OCI-LY7 (cell line): Measurements from ENCODE around the gene GRIP1.

Experiments
- EZH2phosphoT487 ChIP-seq: fragments of 200-600 bp; sonication (generic); IDR thresholded peaks from 2 replicates; pipeline ENCODE4 v1.6.1; 2018; ENCODE audit warnings: low read depth, borderline replicate concordance, mild to moderate bottlenecking, mixed run types, antibody characterized with exemption, low read length, moderate library complexity, mixed read lengths
- TF ChIP-seq, protein P1 (sequence below): fragments of 200-600 bp; sonication (generic); conservative IDR thresholded peaks from 2 replicates; pipeline ENCODE4 v1.5.1; 2014; ENCODE audit warnings: mild to moderate bottlenecking, antibody characterized with exemption, low read length, moderate library complexity, mixed read lengths

DNA sequence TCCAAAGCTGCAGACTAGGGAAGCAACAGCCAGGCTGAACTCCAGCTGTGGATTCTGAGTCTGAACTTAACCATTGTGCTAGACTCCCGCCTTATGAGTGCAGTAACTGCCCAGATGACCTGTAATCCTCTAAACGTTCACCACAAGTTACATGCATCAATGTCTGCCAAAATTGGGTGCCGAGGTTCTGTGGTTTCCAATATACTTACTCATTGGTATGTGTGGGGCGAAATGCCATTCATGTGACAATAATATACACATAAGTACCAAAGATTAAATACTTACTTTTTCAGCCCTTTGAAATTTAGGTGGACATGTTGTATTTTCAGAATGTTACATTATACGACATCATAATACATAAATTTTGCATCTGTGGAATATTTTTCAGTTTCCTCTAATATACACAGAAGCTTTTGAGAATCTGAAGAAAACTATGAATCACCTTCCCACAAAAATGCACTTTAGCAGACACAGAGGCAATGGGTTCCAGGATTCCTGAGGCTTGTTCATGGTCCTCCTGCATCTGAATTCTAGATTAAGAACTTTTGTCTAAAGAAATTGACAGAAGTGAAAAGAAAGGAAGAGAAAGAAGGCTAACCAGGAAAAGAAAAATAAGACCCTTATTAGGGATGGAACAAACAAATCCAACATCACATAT lies 31.7 kb downstream of the GRIP1 start:
- TF ChIP-seq, protein P1, sequence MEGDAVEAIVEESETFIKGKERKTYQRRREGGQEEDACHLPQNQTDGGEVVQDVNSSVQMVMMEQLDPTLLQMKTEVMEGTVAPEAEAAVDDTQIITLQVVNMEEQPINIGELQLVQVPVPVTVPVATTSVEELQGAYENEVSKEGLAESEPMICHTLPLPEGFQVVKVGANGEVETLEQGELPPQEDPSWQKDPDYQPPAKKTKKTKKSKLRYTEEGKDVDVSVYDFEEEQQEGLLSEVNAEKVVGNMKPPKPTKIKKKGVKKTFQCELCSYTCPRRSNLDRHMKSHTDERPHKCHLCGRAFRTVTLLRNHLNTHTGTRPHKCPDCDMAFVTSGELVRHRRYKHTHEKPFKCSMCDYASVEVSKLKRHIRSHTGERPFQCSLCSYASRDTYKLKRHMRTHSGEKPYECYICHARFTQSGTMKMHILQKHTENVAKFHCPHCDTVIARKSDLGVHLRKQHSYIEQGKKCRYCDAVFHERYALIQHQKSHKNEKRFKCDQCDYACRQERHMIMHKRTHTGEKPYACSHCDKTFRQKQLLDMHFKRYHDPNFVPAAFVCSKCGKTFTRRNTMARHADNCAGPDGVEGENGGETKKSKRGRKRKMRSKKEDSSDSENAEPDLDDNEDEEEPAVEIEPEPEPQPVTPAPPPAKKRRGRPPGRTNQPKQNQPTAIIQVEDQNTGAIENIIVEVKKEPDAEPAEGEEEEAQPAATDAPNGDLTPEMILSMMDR, result no peak
- no peak for TF ChIP-seq EZH2phosphoT487
